Central memory CD4-positive, alpha-beta T cell (primary cell): Measurements from ENCODE around the gene TOR3A.
"Not testable (repeated sequence)": the region's sequence is repeated elsewhere in the genome, so short reads cannot be mapped to it uniquely, and the experiment has no call there.

Experiments used
- DNase-seq: peaks from one replicate; pipeline ENCODE4 v3.0.0; 2022
- total RNA-seq, 3 experiments: gene quantifications; one replicate each; lab custom pipeline; 2026; lab: John Stamatoyannopoulos, UW

The TOR3A gene
- total RNA-seq: 23.9 to 41.9 (median 35.1) reads per million in 3 experiments

- DNase-seq: peak; percentile 76
These were observed at the start of gene TOR3A for GRCh38 chr1:179081687-179082332. Gene TOR3A, plus strand, starts transcription at chr1:179082070. Its CDS starts 59 bp downstream, at chr1:179082129.

- peak; percentile 12 for DNase-seq
These were observed 47.1 kb upstream of the TOR3A start for GRCh38 chr1:179034720-179035119.

GRCh38 chr1:179036844-179037465, 44.9 kb upstream of the TOR3A start:
- DNase-seq: peak; percentile 6

GRCh38 chr1:179038528-179039281, 43.2 kb upstream of the TOR3A start:
- no peak for DNase-seq

- DNase-seq: not testable (repeated sequence)
These were observed 42.2 kb upstream of the TOR3A start for GRCh38 chr1:179039502-179040174.

- not testable (repeated sequence) for DNase-seq
These were observed 41.7 kb upstream of the TOR3A start for GRCh38 chr1:179040175-179040551.

GRCh38 chr1:179042087-179042486, 39.8 kb upstream of the TOR3A start:
- no peak for DNase-seq

- no peak for DNase-seq
These were observed 39.2 kb upstream of the TOR3A start for GRCh38 chr1:179042700-179043099.

GRCh38 chr1:179043266-179043665, 38.6 kb upstream of the TOR3A start:
- DNase-seq: no peak

GRCh38 chr1:179043907-179044306, 38.0 kb upstream of the TOR3A start:
- DNase-seq: no peak

GRCh38 chr1:179046808-179047635, 34.8 kb upstream of the TOR3A start:
- no peak for DNase-seq

- DNase-seq: no peak
These were observed 34.3 kb upstream of the TOR3A start for GRCh38 chr1:179047636-179047997.

GRCh38 chr1:179048339-179049124, 33.3 kb upstream of the TOR3A start:
- DNase-seq: no peak

GRCh38 chr1:179052776-179053175, 29.1 kb upstream of the TOR3A start:
- no peak for DNase-seq

- no peak for DNase-seq
These were observed 28.4 kb upstream of the TOR3A start for GRCh38 chr1:179053486-179053885.

GRCh38 chr1:179055937-179056336, 25.9 kb upstream of the TOR3A start:
- no peak for DNase-seq

GRCh38 chr1:179058487-179059483, 23.1 kb upstream of the TOR3A start:
- no peak for DNase-seq

- DNase-seq: no peak
These were observed 20.2 kb upstream of the TOR3A start for GRCh38 chr1:179061360-179062282.

GRCh38 chr1:179066471-179066870, 15.4 kb upstream of the TOR3A start:
- DNase-seq: no peak
